ENCODE data around the gene DNM3. TPM values are rescaled to one million over a fixed set of nuclear protein-coding genes. Genes with fewer than 3 reads are reported as not detected.

DNM3 gene
- total RNA-seq, 6 experiments from 2014 or later = 0.25 to 0.73 (median 0.39) TPM

- DNase-seq = peak; percentile 39
- Mint-ChIP-seq H3K27ac (no peak overlapping the region), H3K4me3 (no peak overlapping the region; the same call in 1 of the 2 replicates), H3K9me3 (no peaks in the 10 kb centered on the region), H3K4me1 (ENCODE audit: low read depth) (peaks cover 13% of the 10 kb centered on the region), H3K27me3 (ENCODE audit: insufficient read depth) (peaks cover 3% of the 10 kb centered on the region; the same call in 1 of the 2 replicates), H3K36me3 (ENCODE audit: low read depth) (no peaks in the 10 kb centered on the region)
- TF ChIP-seq, protein P1, sequence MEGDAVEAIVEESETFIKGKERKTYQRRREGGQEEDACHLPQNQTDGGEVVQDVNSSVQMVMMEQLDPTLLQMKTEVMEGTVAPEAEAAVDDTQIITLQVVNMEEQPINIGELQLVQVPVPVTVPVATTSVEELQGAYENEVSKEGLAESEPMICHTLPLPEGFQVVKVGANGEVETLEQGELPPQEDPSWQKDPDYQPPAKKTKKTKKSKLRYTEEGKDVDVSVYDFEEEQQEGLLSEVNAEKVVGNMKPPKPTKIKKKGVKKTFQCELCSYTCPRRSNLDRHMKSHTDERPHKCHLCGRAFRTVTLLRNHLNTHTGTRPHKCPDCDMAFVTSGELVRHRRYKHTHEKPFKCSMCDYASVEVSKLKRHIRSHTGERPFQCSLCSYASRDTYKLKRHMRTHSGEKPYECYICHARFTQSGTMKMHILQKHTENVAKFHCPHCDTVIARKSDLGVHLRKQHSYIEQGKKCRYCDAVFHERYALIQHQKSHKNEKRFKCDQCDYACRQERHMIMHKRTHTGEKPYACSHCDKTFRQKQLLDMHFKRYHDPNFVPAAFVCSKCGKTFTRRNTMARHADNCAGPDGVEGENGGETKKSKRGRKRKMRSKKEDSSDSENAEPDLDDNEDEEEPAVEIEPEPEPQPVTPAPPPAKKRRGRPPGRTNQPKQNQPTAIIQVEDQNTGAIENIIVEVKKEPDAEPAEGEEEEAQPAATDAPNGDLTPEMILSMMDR (IDR thresholded peaks at IDR 0.05) = no peak
Measured at GRCh38 chr1:172460887-172461315, 619.6 kb downstream of the DNM3 start.

Small RNA genes lying within 50 kb of the gene (microRNA-seq; reads per million reads assigned to microRNA genes)
- gene MIR199A2 (37.1 reads per million, percentile 34 among the genes with 10 or more reads in this experiment), gene MIR3120 (not detected)

Other genes starting within 250 kb of the DNM3 start
- not detected for gene MYOCOS, start 219.3 kb upstream of the DNM3 start, total RNA-seq (2021; fragmentation: NEBNext Ultra II Directional; extraction: Animal tissue kit (Norgen Biotek cat#: 25700))
- gene MYOC, start 188.8 kb upstream of the DNM3 start, total RNA-seq (2021; fragmentation: NEBNext Ultra II Directional; extraction: Animal tissue kit (Norgen Biotek cat#: 25700)) = under 1 TPM in 1 of 6 experiments, not detected in 5; 0.10 TPM
- gene VAMP4, start 99.4 kb upstream of the DNM3 start, total RNA-seq (2021; fragmentation: NEBNext Ultra II Directional; extraction: Animal tissue kit (Norgen Biotek cat#: 25700)) = 10 to 100 TPM; 12.8 to 14.7 (median 13.4) TPM
- gene METTL13, start 59.8 kb upstream of the DNM3 start, total RNA-seq (2021; fragmentation: NEBNext Ultra II Directional; extraction: Animal tissue kit (Norgen Biotek cat#: 25700)) = 10 to 100 TPM; 23.4 to 31.5 (median 25.4) TPM

Measured in HFFc6 (cell line).